Endothelial cell of umbilical vein (primary cell): ENCODE data around the gene SLC20A1. TPM values are rescaled to one million over a fixed set of nuclear protein-coding genes. Genes with fewer than 3 reads are reported as not detected.

Experiments
- BruUV-seq: library from RNA; stranded (reverse); fragments of 400-500 nt; replicated peaks from 2 replicates; lab custom pipeline; 2021; lab: Mats Ljungman, UMichigan
- CTCF ChIA-PET: fragments of 300-600, 350-600 bp; sonication (Branson Sonifier 250); formaldehyde crosslinking; loops from one replicate; lab custom pipeline; 2021; ENCODE audit warnings: antibody characterized with exemption, inconsistent platforms; lab: Charles Lee
- POLR2A ChIA-PET: fragments of 300-600, 350-600 bp; sonication (Branson Sonifier 250); formaldehyde crosslinking; loops from one replicate; lab custom pipeline; 2021; ENCODE audit warnings: antibody characterized with exemption, inconsistent platforms; lab: Charles Lee
- DNase-seq: peaks from one replicate; pipeline ENCODE4 v3.0.0-alpha.2; 2011; ENCODE audit warnings: low read depth, low spot score
- FAIRE-seq: peaks from 2 replicates; lab custom pipeline; 2011; peaks lifted over from hg19 to GRCh38; lab: Jason Lieb, UNC
- H2AFZ ChIP-seq: 2 replicates; pipeline ENCODE4 v1.6.0; 2012; ENCODE audit warnings: low read depth, low read length, control low read depth, inconsistent platforms
- H3K27ac ChIP-seq: 2 replicates; pipeline ENCODE4 v1.5.1; 2011; ENCODE audit warnings: low read depth, mild to moderate bottlenecking, control low read depth, low read length, moderate library complexity; ENCODE audit not compliant: insufficient read depth
- H3K27me3 ChIP-seq, 2 experiments: 2 replicates each; pipeline versions ENCODE4 v1.6.0 to v1.6.1; 2011; ENCODE audit warnings: low read length in 2 of 2, mixed read lengths in 1 of 2; ENCODE audit not compliant: control insufficient read depth in 2 of 2, insufficient read depth in 2 of 2
- H3K36me3 ChIP-seq, 2 experiments: 2 replicates in 1 of 2; 3 replicates in 1 of 2; pipeline ENCODE4 v1.5.1; 2011; ENCODE audit warnings: low read length in 2 of 2, mild to moderate bottlenecking in 1 of 2, moderate library complexity in 1 of 2; ENCODE audit not compliant: control insufficient read depth in 2 of 2, insufficient read depth in 2 of 2; ENCODE audit errors: extremely low read depth in 1 of 2
- H3K4me1 ChIP-seq: 3 replicates; pipeline ENCODE4 v1.5.1; 2011; ENCODE audit warnings: mild to moderate bottlenecking, low read length; ENCODE audit not compliant: control insufficient read depth, insufficient read depth; ENCODE audit errors: extremely low read depth
- H3K4me2 ChIP-seq: 2 replicates; pipeline ENCODE4 v1.6.1; 2011; ENCODE audit warnings: low read length, control low read depth, mixed read lengths; ENCODE audit not compliant: insufficient read depth
- H3K4me3 ChIP-seq, 3 experiments: fragments of 200-600 bp in 1 of 3; sonication (generic), shearing (Covaris generic) in 1 of 3; replicated peaks in 1 of 3; 2 replicates each; pipeline ENCODE4 v1.5.1; 2011 to 2016; ENCODE audit warnings: control low read depth in 3 of 3, low read length in 3 of 3, mild to moderate bottlenecking in 2 of 3, inconsistent platforms in 1 of 3, low read depth in 1 of 3, moderate library complexity in 1 of 3; ENCODE audit not compliant: insufficient read depth in 1 of 3
- H3K79me2 ChIP-seq: 2 replicates; pipeline ENCODE4 v1.6.0; 2012; ENCODE audit warnings: low read length, inconsistent platforms; ENCODE audit not compliant: control insufficient read depth, insufficient read depth
- H3K9ac ChIP-seq: replicated peaks from 2 replicates; pipeline ENCODE3; 2011; ENCODE audit warnings: low read length, control low read depth; ENCODE audit not compliant: insufficient read depth; ENCODE audit errors: extremely low read depth
- H3K9me1 ChIP-seq: replicated peaks from 3 replicates; pipeline ENCODE4 v1.6.0; 2011; ENCODE audit warnings: mild to moderate bottlenecking, low read length; ENCODE audit not compliant: control insufficient read depth, insufficient read depth; ENCODE audit errors: extremely low read depth
- H3K9me3 ChIP-seq: replicated peaks from 2 replicates; pipeline ENCODE4 v1.5.1; 2012; ENCODE audit warnings: low read length, inconsistent platforms; ENCODE audit not compliant: control insufficient read depth, insufficient read depth
- H4K20me1 ChIP-seq: replicated peaks from 2 replicates; pipeline ENCODE3; 2011; ENCODE audit warnings: mild to moderate bottlenecking, low read length; ENCODE audit not compliant: control insufficient read depth, insufficient read depth; ENCODE audit errors: extremely low read depth
- CTCF ChIP-seq, 2 donors: IDR thresholded peaks; 1 replicate in 1 of 2; 2 replicates in 1 of 2; pipeline ENCODE4 v1.5.1; 2011; ENCODE audit warnings: low read length in 2 of 2, mild to moderate bottlenecking in 2 of 2, moderate library complexity in 2 of 2, control low read depth in 1 of 2, inconsistent platforms in 1 of 2, low read depth in 1 of 2; ENCODE audit not compliant: insufficient read depth in 1 of 2; ENCODE audit errors: extremely low read depth in 1 of 2
- EZH2 ChIP-seq: IDR thresholded peaks from 2 replicates; pipeline ENCODE4 v1.6.1; 2012; ENCODE audit warnings: borderline replicate concordance, low read depth, mild to moderate bottlenecking, moderate library complexity, low read length, inconsistent platforms; ENCODE audit not compliant: severe bottlenecking
- JUN ChIP-seq: IDR thresholded peaks from 2 replicates; pipeline ENCODE4 v1.6.1; 2011; ENCODE audit warnings: borderline replicate concordance, low read depth; ENCODE audit not compliant: insufficient read length, insufficient read depth
- dilution Hi-C: fragments of 300-500 bp; cut with MboI; formaldehyde crosslinking; loops from one replicate; pipeline ENCODE4 v1.15.0; 2019; ENCODE audit warnings: low sequenced_read_pairs; ENCODE audit not compliant: extremely low pct_ligation_motif_present
- intact Hi-C: fragments of 100-400 bp; cut with micrococcal nuclease; formaldehyde crosslinking; loops from one replicate; pipeline ENCODE4 v1.10.0; 2022
- polyA plus RNA-seq, 4 experiments: library from polyadenylated mRNA; depleted of rRNA in 3 of 4; stranded (reverse) in 3 of 4; unstranded in 1 of 4; fragments of >200 nt; gene quantifications; 2 replicates each; pipeline versions ENCODE4 v1.2.1 to v1.2.3, GENCODE V29; 2011 to 2012; ENCODE audit warnings: missing spikeins in 1 of 4
- total RNA-seq: library from RNA; stranded (reverse); gene quantifications from 2 replicates; pipeline ENCODE4 v1.2.3, GENCODE V29; 2021

SLC20A1 gene
- total and polyA plus RNA-seq, 2 donors (not counting 3 experiments of a cell fraction or from before 2014, with no cell fraction given): 52.7 to 149 TPM

DNA sequence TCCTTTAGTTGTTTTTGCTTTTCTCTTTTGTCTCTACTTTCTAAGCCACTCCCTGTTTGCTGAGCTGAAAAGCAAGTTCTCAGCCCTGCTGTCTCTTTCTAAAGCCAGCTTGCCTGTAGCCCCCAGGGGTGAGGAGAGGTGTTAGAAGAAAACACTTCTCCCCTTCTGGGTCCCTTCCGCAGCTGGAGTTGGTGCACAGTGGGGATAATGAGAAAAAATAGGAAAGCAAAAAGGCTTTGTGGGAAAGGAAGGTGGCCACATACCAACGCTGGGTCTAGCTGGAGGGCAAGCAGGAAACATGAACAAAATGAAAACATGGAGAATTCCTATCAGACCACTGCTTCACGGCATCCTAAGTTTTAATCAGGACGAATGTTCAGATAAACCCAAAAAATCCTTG, 15.5 kb upstream of the SLC20A1 start:
- peaks cover 64% of the 10 kb centered on the region for H3K4me1 ChIP-seq

More for the DNA sequence above, 15.5 kb upstream of the SLC20A1 start:
- no peaks in the 10 kb centered on the region for H4K20me1 ChIP-seq
- BruUV-seq: no TSS peak
- no peaks in the 10 kb centered on the region for H3K27me3 ChIP-seq
- H3K4me2 ChIP-seq: peak overlapping the region; percentile 29
- H3K79me2 ChIP-seq: no peaks in the 10 kb centered on the region
- no peaks in the 10 kb centered on the region for H3K9me1 ChIP-seq
- H2AFZ ChIP-seq: peak overlapping the region; percentile 93
- peak overlapping the region; percentile 27 for H3K9ac ChIP-seq
- dilution Hi-C loops: no loop called here
- CTCF ChIA-PET: interaction anchor here (0.7 to 8.9 kb wide), 11 partner anchors 9 to 97 kb away, joined by 3 to 171 read pairs (median 4); partner anchors contain the start of gene SLC20A1
- H3K4me3 ChIP-seq: no peak overlapping the region
- peak overlapping the region; percentile 83 for H3K27ac ChIP-seq
- intact Hi-C loops: no loop called here
- TF ChIP-seq CTCF (IDR thresholded peaks at IDR 0.05; ENCODE audit: extremely low read depth in 1 of 2, insufficient read depth in 1 of 2, low read depth in 1 of 2, low read length in 2 of 2) (no peak), EZH2 (no peak), JUN (no peak)
- peak; percentile 62 for DNase-seq
- peak; percentile 63 for FAIRE-seq
- no peaks in the 10 kb centered on the region for H3K36me3 ChIP-seq
- POLR2A ChIA-PET: interaction anchor here (1.3 kb wide), 1 partner anchor 15 kb away, joined by 4 read pairs; the partner anchor contains the start of gene SLC20A1
- H3K9me3 ChIP-seq: no peaks in the 10 kb centered on the region
